Activated CD8-positive, alpha-beta T cell treated with anti-CD3 and anti-CD28 coated beads, Interleukin-2, amount 10 ng/mL, durations not matched to agents 7 days and 5 days (primary cell): Measurements from ENCODE around the gene STAMBP. TPM values are rescaled to one million over a fixed set of nuclear protein-coding genes. Genes with fewer than 3 reads are reported as not detected.

Experiments used
- ATAC-seq: fragments of 150-1000 bp; cut with Tn5 transposase; one replicate; pipeline ENCODE4 v1.10.0; 2021; ENCODE audit warnings: moderate library complexity
- CTCF ChIA-PET: fragments of 350-600 bp; sonication (Branson Sonifier 250); formaldehyde crosslinking; loops from one replicate; lab custom pipeline; 2021; ENCODE audit warnings: antibody characterized with exemption; lab: Charles Lee
- POLR2A ChIA-PET: fragments of 350-600 bp; sonication (Branson Sonifier 250); formaldehyde crosslinking; loops from one replicate; lab custom pipeline; 2021; ENCODE audit warnings: antibody characterized with exemption; lab: Charles Lee
- DNase-seq: peaks from one replicate; pipeline ENCODE4 v3.0.0-alpha.2; 2020
- H3K27ac Mint-ChIP-seq: one replicate; pipeline ENCODE4 v1.8.0; 2021; ENCODE audit warnings: mild to moderate bottlenecking, mixed read lengths
- H3K27me3 Mint-ChIP-seq: one replicate; pipeline ENCODE4 v1.8.0; 2021; ENCODE audit warnings: low read depth, mixed read lengths
- H3K36me3 Mint-ChIP-seq: one replicate; pipeline ENCODE4 v1.8.0; 2021; ENCODE audit warnings: low read depth, mixed read lengths
- H3K4me1 Mint-ChIP-seq: one replicate; pipeline ENCODE4 v1.8.0; 2021; ENCODE audit warnings: low read depth, mixed read lengths
- H3K4me3 Mint-ChIP-seq: one replicate; pipeline ENCODE4 v1.8.0; 2021; ENCODE audit warnings: mild to moderate bottlenecking, mixed read lengths
- H3K9me3 Mint-ChIP-seq: one replicate; pipeline ENCODE4 v1.8.0; 2022; ENCODE audit warnings: mixed read lengths; ENCODE audit not compliant: insufficient read depth
- total RNA-seq, 2 experiments: library from RNA; stranded (reverse); gene quantifications; one replicate each; pipeline ENCODE4 v1.2.3, GENCODE V29; 2021

The STAMBP gene
- total RNA-seq, 2 experiments from 2014 or later: 33.6 to 34.9 TPM

DNA sequence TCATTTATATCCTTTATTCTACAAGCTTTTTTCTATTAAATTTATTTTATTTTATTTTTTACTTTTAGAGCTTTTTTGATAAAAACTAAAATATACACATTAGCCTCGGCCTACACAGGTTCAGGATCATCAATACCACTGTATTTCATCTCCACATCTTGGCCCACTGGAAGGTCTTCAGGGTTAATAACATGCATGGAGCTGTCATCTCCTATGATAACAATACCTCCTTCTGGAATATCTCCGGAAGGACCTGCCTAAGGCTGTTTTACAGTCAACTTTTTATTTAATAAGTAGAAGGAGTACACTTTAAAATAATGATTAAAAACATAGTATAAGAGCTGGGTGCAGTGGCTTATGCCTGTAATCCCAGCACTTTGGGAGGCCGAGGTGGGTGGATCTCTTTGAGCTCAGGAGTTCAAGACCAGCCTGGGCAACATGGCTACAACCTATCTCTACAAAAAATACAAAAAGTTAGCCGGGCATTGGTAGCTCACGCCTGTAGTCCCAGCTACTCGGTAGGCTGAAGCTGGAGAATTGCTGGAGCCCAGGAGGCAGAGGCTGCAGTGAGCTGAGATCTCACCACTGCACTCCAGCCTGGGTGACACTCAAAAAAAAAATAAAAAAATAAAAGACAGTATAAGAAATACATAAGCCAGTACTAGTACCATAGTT, 82.2 kb downstream of the STAMBP start:
- ChIA-PET CTCF (interaction anchor here (0.7 to 2.3 kb wide), 4 partner anchors 10 to 193 kb away, joined by 3 to 9 read pairs (median 8); no protein-coding TSS in a partner anchor), POLR2A (no interaction called here)
- no peaks in the 10 kb centered on the region for H3K36me3 Mint-ChIP-seq
- DNase-seq (no peak), ATAC-seq (no peak)
- H3K27ac Mint-ChIP-seq: no peak overlapping the region
- no peaks in the 10 kb centered on the region for H3K9me3 Mint-ChIP-seq
- H3K27me3 Mint-ChIP-seq: no peaks in the 10 kb centered on the region
- peaks cover 16% of the 10 kb centered on the region for H3K4me1 Mint-ChIP-seq
- no peak overlapping the region for H3K4me3 Mint-ChIP-seq

DNA sequence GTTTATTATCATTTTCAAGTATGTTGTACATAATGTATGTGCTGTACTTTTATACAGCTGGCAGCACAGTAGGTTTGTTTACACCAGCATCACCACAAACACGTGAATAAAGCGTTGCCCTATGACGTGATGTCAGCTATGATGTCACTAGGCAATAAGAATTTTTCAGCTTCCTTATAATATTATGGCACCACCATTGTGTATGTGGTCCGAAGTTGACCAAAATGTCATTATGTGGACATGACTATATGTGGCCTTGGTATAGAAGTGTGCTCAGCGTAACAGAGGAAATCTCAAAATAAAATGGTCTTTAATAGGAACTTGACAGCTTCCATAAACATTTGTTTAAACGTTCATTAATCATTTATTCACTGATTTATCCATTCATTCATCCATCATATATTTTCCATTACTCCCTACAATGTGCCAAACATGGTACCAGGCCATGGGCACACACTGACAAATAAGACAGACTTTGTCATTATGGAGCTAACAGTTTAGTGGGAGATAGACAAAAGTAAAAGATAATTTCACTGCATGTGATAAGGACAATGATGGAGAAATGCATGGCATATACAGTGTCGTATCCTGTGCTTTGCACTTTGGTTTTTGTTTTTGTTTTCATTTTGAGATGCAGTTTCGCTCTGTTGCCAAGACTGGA, 82.9 kb downstream of the STAMBP start:
- no peaks in the 10 kb centered on the region for H3K27me3 Mint-ChIP-seq
- no peak overlapping the region for H3K4me3 Mint-ChIP-seq
- CTCF ChIA-PET: interaction anchor here (0.7 to 2.3 kb wide), 5 partner anchors 9 to 192 kb away, joined by 3 to 9 read pairs (median 7); no protein-coding TSS in a partner anchor
- DNase-seq (no peak), ATAC-seq (no peak)
- no peak overlapping the region for H3K27ac Mint-ChIP-seq
- no peaks in the 10 kb centered on the region for H3K9me3 Mint-ChIP-seq
- H3K36me3 Mint-ChIP-seq: no peaks in the 10 kb centered on the region
- H3K4me1 Mint-ChIP-seq: peaks cover 16% of the 10 kb centered on the region
- POLR2A ChIA-PET: no interaction called here

DNA sequence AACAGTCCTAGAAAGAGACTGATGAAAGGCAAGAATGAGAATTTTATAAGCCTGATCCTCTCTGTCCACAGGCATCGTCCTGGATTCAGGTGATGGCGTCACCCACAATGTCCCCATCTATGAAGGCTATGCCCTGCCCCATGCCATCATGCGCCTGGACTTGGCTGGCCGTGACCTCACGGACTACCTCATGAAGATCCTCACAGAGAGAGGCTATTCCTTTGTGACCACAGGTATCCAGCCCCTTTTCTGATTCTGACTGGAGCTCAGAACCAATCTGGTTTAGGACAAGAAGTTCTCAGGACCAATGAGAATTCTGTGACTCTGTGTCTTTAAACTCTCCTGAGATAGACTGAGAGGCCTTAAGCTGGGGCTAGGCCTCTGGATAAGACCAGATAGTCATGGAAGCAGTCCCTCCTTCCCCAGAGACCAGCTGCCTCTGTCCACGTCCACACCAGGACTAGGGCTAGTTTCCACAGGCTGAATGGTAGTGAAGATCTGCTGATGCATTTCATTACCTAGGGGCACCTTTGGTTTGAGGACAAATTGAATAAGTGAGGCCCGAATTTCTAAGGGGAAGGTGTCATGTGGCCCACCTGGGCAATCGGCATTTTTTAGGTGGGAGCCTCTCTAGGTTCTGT, 84.8 kb downstream of the STAMBP start:
- ChIA-PET CTCF (no interaction called here), POLR2A (no interaction called here)
- no peak overlapping the region for H3K27ac Mint-ChIP-seq
- ATAC-seq (no peak), DNase-seq (no peak)
- H3K27me3 Mint-ChIP-seq: no peaks in the 10 kb centered on the region
- H3K36me3 Mint-ChIP-seq: no peaks in the 10 kb centered on the region
- no peak overlapping the region for H3K4me3 Mint-ChIP-seq
- peaks cover 16% of the 10 kb centered on the region for H3K4me1 Mint-ChIP-seq
- H3K9me3 Mint-ChIP-seq: no peaks in the 10 kb centered on the region

DNA sequence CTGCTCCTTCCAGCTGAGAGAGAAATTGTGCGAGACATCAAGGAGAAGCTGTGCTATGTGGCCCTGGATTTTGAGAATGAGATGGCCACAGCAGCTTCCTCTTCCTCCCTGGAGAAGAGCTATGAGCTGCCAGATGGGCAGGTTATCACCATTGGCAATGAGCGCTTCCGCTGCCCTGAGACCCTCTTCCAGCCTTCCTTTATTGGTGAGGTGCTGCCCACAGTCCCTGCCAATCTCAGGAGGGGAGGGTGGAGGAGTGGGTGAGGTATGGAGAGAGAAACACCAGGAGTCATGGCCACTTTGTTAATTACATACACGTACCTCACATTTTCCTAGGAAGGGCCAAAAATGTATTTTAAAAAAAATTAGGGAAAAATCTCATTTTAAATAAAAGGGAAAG, 85.9 kb downstream of the STAMBP start:
- DNase-seq (no peak), ATAC-seq (no peak)
- CTCF ChIA-PET: no interaction called here
- Mint-ChIP-seq H3K27me3 (no peaks in the 10 kb centered on the region), H3K27ac (no peak overlapping the region), H3K4me1 (peaks cover 16% of the 10 kb centered on the region), H3K4me3 (no peak overlapping the region), H3K36me3 (no peaks in the 10 kb centered on the region), H3K9me3 (no peaks in the 10 kb centered on the region)
- POLR2A ChIA-PET: interaction anchor here (0.6 kb wide), 1 partner anchor 299 kb away, joined by 3 read pairs; no protein-coding TSS in a partner anchor

DNA sequence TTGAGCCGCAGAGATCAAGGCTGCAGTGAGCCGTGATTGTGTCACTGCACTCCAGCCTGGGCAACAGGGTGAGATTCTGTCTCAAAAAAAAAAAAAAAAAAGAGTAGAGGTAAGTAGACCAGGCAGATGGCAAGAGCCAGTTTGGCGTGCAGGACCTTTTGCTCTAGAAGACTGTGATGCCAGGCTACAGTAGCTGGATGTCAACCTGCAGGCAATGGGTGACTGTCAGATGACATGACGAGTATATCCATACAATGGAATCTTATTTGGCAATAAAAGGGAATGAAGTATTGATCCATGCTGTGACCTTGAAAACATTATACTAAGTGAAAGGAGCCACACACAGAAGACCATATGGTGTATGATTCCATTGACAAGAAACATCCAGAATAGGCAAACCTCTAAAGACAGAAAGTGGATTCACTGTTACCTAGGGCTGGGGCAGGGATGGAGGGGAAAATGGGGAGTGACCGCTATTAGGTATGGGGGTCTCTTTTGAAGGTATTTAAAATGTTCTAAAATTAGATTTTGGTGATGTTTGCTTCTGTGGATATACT, 86.8 kb downstream of the STAMBP start:
- Mint-ChIP-seq H3K27ac (no peak overlapping the region), H3K4me3 (no peak overlapping the region), H3K27me3 (no peaks in the 10 kb centered on the region), H3K4me1 (peaks cover 16% of the 10 kb centered on the region), H3K9me3 (no peaks in the 10 kb centered on the region), H3K36me3 (no peaks in the 10 kb centered on the region)
- ChIA-PET POLR2A (no interaction called here), CTCF (no interaction called here)
- DNase-seq: no peak
- ATAC-seq: no peak

DNA sequence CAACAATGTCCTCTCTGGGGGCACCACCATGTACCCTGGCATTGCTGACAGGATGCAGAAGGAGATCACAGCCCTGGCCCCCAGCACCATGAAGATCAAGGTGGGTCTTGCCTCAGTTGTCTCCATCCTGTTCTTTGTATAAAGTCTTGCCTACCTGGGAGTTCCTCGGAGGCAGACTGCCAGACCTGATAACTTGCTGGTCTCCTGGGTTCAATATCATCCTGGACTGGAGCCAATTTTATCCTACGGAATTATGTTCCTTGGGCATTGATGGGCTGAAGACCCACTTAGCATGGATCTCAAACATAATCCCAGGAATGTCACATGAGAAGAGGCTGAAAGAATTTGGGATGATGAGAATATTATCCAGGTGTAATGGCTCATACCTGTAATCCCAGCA, 87.9 kb downstream of the STAMBP start:
- Mint-ChIP-seq H3K9me3 (no peaks in the 10 kb centered on the region), H3K4me1 (peaks cover 23% of the 10 kb centered on the region), H3K27ac (no peak overlapping the region), H3K27me3 (no peaks in the 10 kb centered on the region), H3K36me3 (no peaks in the 10 kb centered on the region), H3K4me3 (no peak overlapping the region)
- ATAC-seq (no peak), DNase-seq (no peak)
- CTCF ChIA-PET: interaction anchor here (1.0 to 2.0 kb wide), 3 partner anchors 9 to 235 kb away, joined by 3 to 8 read pairs (median 3); no protein-coding TSS in a partner anchor
- POLR2A ChIA-PET: no interaction called here

DNA sequence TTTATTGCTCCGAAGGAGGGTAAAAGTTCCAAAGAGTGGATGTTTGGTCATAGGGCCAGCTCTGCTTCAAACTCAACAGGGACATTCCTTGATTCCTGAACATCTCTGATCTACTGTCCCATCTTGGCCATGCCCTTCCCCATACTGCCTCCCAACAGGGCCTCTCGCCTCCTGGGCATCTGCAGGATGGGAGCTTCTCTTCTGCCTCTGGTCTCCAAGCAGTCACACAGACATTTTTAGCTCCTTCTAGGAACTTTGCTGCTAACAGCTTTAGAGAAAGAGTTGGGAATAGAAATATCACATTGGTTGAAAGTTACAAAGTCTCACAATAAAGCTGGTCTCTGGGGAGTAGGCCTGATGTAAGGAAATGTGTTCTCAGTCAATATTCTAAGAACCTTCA, 88.5 kb downstream of the STAMBP start:
- no peaks in the 10 kb centered on the region for H3K27me3 Mint-ChIP-seq
- POLR2A ChIA-PET: no interaction called here

DNA sequence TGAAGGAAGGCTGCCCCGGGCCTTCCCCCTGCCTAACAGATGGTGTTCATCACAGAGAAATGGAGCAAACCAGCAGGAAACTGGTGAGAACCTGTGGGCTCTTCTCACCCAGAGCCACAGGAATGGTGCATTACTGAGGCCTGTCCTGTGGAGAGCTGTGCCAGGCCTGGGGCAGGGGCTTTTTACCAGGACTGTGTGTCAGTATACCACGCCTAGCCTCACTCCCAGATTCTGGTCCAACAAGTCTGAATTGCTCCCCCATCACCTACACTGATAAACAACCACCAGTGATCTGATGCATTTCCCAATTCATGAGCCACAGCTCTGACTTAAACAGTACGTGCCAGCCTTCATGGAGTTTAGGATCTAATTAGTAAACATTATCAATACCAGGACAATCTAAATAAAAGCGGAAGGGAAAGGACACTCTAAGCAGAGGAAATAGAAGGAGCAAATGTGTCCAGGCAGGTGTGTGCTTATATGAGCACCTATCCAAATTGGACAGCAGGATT, 89.0 kb downstream of the STAMBP start:
- Mint-ChIP-seq H3K27me3 (no peaks in the 10 kb centered on the region), H3K27ac (no peak overlapping the region), H3K9me3 (no peaks in the 10 kb centered on the region), H3K36me3 (no peaks in the 10 kb centered on the region), H3K4me3 (no peak overlapping the region), H3K4me1 (peaks cover 32% of the 10 kb centered on the region)
- ChIA-PET POLR2A (interaction anchor here (1.4 kb wide), 1 partner anchor 9 kb away, joined by 4 read pairs; no protein-coding TSS in a partner anchor), CTCF (interaction anchor here (1.0 to 2.0 kb wide), 4 partner anchors 10 to 234 kb away, joined by 3 to 8 read pairs (median 4); no protein-coding TSS in a partner anchor)
- peak; percentile 28 for ATAC-seq
- DNase-seq: no peak

More for the DNA sequence above, 88.5 kb downstream of the STAMBP start:
- H3K27ac Mint-ChIP-seq: no peak overlapping the region
- H3K36me3 Mint-ChIP-seq: no peaks in the 10 kb centered on the region
- no peak overlapping the region for H3K4me3 Mint-ChIP-seq
- CTCF ChIA-PET: interaction anchor here (1.0 to 2.0 kb wide), 3 partner anchors 9 to 234 kb away, joined by 3 to 8 read pairs (median 3); no protein-coding TSS in a partner anchor
- H3K9me3 Mint-ChIP-seq: no peaks in the 10 kb centered on the region
- peaks cover 28% of the 10 kb centered on the region for H3K4me1 Mint-ChIP-seq
- DNase-seq: no peak
- no peak for ATAC-seq

DNA sequence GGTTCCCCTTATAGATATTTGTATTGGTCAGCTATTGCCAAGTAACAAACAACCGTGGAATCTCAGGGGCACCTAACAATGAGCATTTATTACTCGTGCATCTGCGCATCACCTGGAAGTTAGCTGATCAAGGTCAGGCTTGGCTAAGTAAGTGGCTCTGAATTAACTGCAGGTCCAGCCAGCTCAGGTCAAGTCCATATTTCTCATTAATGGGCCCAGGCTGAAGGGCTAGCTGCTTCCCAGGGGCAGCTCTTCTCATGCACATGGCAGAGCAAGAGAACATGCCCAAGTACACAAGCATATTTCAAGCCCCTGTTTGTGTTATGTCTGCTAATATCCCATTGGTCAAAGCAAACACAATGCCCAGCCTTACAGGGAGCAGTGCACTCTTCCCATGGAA, 90.1 kb downstream of the STAMBP start:
- no peak overlapping the region for H3K4me3 Mint-ChIP-seq
- ATAC-seq (no peak), DNase-seq (no peak)
- peaks cover 43% of the 10 kb centered on the region for H3K4me1 Mint-ChIP-seq
- CTCF ChIA-PET: interaction anchor here (0.9 to 1.4 kb wide), 2 partner anchors 9 to 11 kb away, joined by 3 to 6 read pairs; no protein-coding TSS in a partner anchor
- no peak overlapping the region for H3K27ac Mint-ChIP-seq
- H3K36me3 Mint-ChIP-seq: no peaks in the 10 kb centered on the region
- POLR2A ChIA-PET: interaction anchor here (1.4 kb wide), 1 partner anchor 8 kb away, joined by 4 read pairs; no protein-coding TSS in a partner anchor
- H3K27me3 Mint-ChIP-seq: no peaks in the 10 kb centered on the region
- H3K9me3 Mint-ChIP-seq: no peaks in the 10 kb centered on the region

DNA sequence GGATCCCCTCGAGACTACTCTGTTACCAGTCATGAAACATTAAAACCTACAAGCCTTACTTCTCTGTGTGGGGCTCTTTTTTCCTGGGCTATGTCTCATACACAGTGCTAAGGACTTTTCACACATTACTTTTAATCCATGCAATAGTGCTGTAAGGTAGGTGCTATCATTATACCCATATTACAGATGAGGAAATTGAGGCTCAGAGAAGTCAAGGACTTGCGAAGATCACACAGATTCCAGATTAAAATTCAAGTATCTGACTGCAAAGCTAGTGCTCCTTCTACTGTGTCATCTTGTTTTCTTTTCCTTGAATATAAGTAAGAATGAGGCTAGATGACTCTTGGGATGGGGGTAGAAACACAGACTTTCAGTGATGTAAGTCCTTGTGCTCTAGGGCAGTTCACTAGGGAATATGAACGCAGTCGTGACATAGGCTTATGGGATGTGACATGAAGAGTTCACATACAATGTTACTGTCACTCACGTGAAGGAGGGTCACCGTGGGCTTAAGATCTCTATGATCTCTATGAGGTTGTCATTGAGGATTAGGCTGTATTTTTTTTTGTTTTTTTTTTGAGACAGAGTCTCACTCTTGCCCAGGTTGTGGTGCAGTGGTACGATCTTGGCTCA, 91.0 kb downstream of the STAMBP start:
- POLR2A ChIA-PET: no interaction called here
- H3K27me3 Mint-ChIP-seq: no peaks in the 10 kb centered on the region
- CTCF ChIA-PET: interaction anchor here (1.2 kb wide), 1 partner anchor 12 kb away, joined by 5 read pairs; no protein-coding TSS in a partner anchor
- DNase-seq (no peak), ATAC-seq (no peak)
- H3K4me3 Mint-ChIP-seq: no peak overlapping the region
- no peaks in the 10 kb centered on the region for H3K9me3 Mint-ChIP-seq
- H3K4me1 Mint-ChIP-seq: peaks cover 43% of the 10 kb centered on the region
- H3K27ac Mint-ChIP-seq: no peak overlapping the region
- no peaks in the 10 kb centered on the region for H3K36me3 Mint-ChIP-seq
